Head of caudate nucleus (tissue), 42 donors: ENCODE results near the gene MAPK7.
A peak's percentile ranks its signal among the peaks of the same experiment; 100 is the strongest.

Experiments
- DNase-seq, 42 donors: peaks; one replicate each; pipeline versions ENCODE4 v3.0.0 to v3.0.0-alpha.2; 2020 to 2021; ENCODE audit warnings: mixed read lengths in 7 of 42
- intact Hi-C: fragments of 100-400 bp; cut with DNase I; formaldehyde crosslinking; loops from one replicate; pipeline ENCODE4 v1.15.0; 2022

The MAPK7 gene

DNA sequence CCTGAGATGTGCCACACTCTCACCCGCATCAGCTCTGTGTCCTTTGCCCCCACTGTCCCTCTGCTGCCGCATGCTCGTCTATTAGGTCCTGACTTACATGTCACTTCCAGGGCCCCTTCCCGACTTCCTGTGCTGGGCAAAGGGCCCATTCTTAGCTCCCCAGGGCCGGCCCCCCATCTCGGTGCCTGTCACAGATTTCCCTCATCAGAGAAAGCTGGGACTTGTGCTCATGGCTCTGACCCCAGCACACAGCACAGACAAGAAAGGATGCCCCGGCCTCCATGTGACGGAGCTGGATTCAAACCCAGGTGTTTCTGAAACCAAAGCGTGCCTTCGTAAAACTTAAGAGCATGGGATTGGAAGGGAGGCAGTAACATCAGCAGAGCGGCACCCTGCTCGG is 5.9 kb upstream of the MAPK7 start:
- DNase-seq, result peak in 4 of 42 donors; percentile 1 to 31 (median 24)
- intact Hi-C loops, result no loop called here

DNA sequence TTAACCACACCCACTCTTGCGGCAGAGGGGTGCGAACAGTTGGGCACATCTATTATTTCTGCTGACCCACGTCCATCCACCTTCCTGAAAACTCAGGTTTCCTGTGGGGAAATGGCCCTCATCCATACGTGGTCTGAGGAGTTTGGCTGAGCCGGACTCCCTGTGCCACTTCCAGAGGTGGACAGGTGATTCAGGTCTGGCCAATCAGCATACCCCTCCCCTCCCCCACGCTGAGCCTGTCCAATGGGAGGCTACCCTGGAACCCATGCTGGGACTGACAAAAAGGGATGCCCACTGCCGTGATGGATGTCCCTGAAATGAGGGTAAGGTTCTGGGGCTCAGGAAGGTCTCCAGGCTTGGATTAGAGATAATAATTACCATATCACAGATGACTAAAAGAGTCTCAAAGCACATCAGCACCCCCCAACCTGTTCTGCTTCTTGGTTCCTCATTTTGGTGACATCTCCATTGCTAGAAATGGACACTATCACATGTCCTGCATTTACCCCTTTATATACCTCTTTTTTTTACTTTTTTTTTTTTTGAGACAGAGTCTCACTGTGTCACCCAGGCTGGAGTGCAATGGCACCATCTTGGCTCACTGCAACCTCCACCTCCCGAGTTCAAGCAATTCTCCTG is 5.3 kb upstream of the MAPK7 start:
- DNase-seq, result peak in 5 of 42 donors; percentile 0 to 37 (median 13)
- intact Hi-C loops, result no loop called here

DNA sequence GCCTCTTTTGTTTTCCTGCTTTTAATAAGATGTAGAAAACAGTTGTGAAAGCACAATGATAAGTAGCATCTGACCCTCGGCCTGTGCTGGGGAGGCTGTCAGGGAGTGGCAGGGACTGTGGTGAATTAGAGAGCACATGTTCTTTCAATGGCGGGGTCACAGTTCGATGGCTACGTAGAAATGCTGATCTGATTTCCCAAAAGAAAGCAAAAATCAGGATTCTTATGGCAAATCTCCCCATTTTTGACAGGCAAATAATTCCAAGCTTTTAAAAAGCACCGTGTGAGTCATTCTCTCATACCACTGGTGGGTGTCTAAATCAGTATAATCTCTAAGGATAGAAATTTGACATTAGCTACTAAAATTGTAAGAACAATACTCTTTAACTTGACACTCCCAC is 4.2 kb upstream of the MAPK7 start:
- DNase-seq, result peak in 4 of 42 donors; percentile 19 to 37 (median 32)
- intact Hi-C loops, result no loop called here

DNA sequence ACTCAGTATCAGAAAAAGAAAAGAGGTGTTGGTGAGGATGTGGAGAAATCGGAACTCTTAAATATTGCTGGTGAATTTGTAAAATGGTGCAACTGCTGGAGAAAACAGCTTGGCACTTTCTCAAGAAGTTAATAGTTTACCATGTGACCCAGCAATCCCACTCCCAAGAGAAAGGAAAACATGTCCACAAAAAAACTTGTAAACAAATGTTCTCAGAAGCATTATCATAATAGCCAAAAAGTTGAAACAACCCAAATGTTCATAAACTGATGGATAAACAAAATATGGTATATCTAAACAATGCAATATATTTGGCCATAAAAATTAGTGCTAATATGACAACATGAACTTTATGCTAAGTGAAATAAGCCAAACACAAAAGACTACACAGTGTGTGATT is 2.6 kb upstream of the MAPK7 start:
- intact Hi-C loops, result no loop called here
- no peak for DNase-seq

DNA sequence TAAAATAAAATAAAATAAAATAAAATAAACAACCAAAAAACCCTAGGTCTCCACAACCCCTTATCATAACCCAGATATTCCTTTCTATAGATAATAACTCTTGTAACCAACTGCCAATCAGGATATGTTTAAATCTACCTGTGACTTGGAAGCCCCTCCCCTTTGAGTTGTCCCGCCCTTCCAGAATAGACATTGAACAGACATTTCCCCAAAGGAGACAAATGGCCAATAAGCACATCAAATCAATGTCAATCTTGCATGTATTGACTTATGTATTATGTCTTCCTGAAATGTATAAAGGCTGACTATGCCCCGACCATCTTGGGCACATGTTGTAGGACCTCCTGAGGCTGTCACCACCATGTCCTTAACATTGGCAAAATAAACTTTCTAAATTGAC is 1.5 kb upstream of the MAPK7 start:
- peak in 2 of 42 donors; percentile 27 to 34 for DNase-seq
- intact Hi-C loops, result no loop called here

DNA sequence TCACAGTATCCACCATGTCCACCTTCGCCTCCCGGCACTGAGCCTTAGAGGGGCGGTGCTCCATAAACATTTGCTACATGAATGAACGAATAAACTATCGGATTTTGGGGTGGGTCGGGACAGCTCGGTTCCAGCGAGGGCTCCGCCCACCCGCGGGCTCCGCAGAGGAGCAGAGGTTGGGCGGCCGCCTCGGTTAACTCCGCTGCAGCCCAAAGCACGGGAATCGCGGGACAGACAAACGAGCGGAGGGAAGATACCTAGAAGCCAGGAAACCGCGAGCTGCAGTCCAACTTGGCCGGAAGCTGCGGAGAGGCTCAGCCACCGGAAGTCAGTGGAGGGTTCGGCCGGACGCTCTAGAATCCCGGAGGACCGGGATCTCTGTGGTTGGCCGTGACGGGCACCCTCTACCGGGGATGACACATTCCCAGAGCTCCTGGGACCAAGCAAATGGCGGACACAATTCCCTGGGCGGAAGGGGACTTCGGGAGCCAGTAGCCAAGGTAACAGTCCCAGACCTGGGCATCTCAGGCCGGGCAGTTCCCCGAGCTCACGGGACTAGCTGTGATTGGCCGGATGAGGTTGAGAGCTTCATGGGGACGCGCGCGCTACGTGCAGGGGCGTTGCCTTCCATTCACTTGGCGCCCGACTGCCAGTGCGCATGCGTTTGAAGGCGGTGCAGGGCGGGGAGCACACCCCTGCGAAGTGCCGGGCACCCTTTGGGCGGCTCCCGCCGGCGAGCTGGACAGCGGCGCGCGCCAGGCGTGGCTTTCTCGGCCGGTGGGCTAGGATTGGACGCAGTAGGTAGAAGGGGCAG is 489 bp upstream of the MAPK7 start:
- intact Hi-C loops, result no loop called here
- peak; percentile 95 to 99 (median 98) for DNase-seq

DNA sequence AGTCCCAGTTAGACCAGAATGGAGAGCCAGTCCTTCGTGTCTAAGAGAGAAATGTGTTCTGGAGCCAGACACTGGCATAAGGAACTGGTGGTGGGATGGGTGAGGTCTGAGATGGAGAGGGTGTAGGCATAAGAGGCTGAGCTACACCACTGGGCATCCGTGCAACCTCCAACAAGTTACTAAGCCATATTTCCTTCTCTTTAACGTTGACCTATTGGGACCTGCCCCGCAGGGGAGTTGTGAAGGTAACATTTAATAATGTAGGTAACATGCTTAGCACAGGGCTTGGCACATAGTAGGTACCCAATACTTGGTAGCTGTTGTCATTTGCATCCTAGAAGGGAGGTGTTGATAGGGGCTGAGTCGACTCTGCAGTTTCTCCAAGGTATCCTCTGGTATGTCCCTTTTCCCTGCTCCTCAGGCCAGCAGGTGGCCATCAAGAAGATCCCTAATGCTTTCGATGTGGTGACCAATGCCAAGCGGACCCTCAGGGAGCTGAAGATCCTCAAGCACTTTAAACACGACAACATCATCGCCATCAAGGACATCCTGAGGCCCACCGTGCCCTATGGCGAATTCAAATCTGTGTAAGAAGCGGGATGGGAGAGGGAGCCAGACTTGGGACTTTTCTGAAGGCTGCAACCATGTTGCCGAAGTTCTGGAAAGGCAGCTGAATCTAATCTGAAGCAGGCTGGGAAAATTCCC is 1.2 kb downstream of the MAPK7 start:
- peak in 3 of 42 donors; percentile 6 to 22 (median 22) for DNase-seq
- intact Hi-C loops, result no loop called here

DNA sequence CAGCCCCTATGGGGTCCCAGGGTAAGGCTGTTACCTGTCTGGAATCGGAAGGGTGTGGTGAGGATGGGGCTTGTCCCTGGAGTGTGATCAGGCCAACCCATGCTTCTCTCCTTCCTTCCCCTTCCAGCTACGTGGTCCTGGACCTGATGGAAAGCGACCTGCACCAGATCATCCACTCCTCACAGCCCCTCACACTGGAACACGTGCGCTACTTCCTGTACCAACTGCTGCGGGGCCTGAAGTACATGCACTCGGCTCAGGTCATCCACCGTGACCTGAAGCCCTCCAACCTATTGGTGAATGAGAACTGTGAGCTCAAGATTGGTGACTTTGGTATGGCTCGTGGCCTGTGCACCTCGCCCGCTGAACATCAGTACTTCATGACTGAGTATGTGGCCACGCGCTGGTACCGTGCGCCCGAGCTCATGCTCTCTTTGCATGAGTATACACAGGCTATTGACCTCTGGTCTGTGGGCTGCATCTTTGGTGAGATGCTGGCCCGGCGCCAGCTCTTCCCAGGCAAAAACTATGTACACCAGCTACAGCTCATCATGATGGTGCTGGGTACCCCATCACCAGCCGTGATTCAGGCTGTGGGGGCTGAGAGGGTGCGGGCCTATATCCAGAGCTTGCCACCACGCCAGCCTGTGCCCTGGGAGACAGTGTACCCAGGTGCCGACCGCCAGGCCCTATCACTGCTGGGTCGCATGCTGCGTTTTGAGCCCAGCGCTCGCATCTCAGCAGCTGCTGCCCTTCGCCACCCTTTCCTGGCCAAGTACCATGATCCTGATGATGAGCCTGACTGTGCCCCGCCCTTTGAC is 2.4 kb downstream of the MAPK7 start:
- DNase-seq, result peak in 3 of 42 donors; percentile 5 to 39 (median 16)
- intact Hi-C loops, result no loop called here

DNA sequence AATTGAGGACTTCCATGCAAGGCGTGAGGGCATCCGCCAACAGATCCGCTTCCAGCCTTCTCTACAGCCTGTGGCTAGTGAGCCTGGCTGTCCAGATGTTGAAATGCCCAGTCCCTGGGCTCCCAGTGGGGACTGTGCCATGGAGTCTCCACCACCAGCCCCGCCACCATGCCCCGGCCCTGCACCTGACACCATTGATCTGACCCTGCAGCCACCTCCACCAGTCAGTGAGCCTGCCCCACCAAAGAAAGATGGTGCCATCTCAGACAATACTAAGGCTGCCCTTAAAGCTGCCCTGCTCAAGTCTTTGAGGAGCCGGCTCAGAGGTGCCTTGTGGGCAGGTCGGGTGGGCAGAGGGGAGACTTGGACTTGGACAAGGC is 3.1 kb downstream of the MAPK7 start:
- intact Hi-C loops, result no loop called here
- no peak for DNase-seq

DNA sequence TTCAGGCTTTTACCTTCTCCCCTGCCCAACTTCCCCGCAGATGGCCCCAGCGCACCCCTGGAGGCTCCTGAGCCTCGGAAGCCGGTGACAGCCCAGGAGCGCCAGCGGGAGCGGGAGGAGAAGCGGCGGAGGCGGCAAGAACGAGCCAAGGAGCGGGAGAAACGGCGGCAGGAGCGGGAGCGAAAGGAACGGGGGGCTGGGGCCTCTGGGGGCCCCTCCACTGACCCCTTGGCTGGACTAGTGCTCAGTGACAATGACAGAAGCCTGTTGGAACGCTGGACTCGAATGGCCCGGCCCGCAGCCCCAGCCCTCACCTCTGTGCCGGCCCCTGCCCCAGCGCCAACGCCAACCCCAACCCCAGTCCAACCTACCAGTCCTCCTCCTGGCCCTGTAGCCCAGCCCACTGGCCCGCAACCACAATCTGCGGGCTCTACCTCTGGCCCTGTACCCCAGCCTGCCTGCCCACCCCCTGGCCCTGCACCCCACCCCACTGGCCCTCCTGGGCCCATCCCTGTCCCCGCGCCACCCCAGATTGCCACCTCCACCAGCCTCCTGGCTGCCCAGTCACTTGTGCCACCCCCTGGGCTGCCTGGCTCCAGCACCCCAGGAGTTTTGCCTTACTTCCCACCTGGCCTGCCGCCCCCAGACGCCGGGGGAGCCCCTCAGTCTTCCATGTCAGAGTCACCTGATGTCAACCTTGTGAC is 3.6 kb downstream of the MAPK7 start:
- intact Hi-C loops, result no loop called here
- peak in 2 of 42 donors; percentile 9 to 33 for DNase-seq

DNA sequence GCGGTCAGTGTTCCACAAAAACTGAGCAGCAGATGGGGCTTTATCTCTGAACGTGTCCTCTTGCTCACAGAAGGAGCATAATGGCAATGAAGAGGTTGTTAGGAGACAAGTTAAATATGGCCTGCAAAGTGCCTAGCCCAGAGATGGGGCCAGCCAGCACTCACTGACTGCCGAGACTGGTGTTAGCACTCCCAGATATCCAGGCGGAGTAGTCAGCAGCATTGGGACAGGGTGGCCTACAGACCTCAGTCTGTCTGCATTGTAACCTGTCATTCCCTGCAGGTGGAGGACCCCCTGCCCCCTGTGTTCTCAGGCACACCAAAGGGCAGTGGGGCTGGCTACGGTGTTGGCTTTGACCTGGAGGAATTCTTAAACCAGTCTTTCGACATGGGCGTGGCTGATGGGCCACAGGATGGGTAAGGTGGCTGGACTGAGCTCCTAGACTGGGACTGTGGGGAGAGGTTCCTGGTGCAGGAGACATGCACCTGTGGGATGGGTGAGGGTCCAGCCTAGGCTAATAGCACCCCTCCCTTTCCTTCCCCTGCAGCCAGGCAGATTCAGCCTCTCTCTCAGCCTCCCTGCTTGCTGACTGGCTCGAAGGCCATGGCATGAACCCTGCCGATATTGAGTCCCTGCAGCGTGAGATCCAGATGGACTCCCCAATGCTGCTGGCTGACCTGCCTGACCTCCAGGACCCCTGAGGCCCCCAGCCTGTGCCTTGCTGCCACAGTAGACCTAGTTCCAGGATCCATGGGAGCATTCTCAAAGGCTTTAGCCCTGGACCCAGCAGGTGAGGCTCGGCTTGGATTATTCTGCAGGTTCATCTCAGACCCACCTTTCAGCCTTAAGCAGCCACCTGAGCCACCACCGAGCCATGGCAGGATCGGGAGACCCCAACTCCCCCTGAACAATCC is 4.5 kb downstream of the MAPK7 start:
- intact Hi-C loops, result no loop called here
- DNase-seq, result peak in 2 of 42 donors; percentile 8 to 23

DNA sequence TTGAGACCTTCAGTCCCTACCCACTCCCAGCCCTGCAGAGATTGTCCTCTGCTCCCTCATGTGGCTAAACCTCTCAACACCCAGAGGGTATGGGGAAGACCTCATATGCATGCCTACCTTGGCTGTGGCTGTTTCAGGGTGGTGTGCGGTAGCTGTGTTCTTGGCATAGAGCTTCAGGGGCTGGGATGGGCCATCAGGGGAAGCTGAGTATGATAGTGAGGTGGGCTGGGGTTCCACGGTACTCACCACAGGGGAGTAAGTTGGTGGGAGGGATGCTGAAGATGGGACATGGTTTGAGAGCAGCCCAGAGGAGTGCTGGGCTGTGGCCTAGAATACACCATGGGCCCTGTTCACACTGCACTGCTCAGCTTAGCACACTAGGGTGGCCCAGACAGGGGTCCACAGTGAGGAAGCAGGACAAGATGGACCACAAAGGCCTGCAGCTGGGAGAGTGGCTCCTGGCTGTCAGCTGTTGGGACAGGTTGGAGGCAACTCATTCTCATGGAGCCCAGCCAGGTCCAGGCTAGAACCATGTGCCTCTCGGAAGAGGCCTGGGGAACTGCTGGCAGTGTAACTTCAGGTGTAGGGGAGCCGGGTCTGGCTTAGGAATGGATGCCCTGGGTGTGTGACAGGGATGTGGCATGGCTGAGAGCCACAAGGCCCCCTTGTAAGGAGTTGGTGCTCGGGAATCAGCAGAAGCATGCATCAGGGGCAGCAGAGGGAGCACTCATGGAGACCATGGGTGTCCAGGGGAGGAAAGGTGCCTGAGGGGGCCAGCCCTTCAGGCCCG is 5.6 kb downstream of the MAPK7 start:
- DNase-seq, result peak in 1 of 42 donors; percentile 40
- intact Hi-C loops, result no loop called here

DNA sequence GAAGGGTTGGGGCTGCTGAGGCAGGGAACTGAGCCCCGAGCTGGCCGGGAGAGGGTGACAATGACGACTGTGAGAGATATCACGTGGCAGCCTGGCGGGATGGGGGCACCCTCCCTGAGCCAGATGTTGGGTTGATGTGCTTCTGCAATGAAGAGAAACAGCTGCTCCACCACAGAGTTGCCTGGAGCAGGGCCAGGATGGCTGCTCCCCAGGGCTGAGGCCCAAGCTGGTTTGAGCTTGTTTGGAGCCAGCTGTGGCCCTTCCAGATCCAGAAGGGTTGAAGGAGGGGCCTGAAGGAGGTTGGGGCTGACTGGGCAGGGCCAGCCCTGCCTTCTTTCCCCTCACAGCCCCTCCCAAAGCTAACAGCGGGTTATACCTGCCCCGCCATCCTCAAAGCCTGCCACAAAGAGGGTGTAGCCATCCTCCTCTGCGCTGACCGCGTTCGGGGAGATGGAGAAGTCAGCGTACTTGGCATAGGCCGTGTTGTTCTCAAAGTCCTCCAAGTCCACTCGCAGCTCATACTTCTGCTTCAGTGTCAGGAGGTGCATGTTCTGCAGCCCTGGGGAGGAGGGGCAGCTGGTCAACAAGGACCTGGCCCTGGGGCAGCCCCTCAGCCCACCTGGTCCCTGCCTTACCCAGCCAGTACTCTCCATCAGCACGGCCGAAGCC is 6.6 kb downstream of the MAPK7 start:
- intact Hi-C loops, result no loop called here
- DNase-seq, result peak; percentile 72 to 97 (median 89)

DNA sequence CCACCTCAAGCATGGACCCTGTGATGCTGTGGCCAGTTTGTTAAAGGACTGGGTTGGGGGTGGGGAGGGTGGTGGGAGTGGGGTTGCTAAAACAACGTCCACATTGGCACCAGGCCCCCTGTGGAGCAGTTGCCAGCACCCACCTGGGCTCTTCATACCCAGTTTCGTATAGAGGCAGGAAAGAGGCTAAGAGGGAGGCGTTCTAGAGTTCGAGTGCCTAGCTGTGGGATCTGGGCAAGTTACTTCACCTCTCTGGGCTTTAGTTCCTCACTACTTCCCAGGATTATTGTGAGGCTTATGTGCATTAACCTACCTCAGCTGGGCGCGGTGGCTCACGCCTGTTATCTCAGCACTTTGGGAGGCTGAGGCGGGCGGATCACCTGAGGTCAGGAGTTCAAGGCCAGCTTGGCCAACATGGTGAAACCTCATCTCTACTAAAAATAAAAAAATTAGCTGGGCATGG is 7.3 kb downstream of the MAPK7 start:
- peak in 2 of 42 donors; percentile 29 to 33 for DNase-seq
- intact Hi-C loops, result no loop called here

DNA sequence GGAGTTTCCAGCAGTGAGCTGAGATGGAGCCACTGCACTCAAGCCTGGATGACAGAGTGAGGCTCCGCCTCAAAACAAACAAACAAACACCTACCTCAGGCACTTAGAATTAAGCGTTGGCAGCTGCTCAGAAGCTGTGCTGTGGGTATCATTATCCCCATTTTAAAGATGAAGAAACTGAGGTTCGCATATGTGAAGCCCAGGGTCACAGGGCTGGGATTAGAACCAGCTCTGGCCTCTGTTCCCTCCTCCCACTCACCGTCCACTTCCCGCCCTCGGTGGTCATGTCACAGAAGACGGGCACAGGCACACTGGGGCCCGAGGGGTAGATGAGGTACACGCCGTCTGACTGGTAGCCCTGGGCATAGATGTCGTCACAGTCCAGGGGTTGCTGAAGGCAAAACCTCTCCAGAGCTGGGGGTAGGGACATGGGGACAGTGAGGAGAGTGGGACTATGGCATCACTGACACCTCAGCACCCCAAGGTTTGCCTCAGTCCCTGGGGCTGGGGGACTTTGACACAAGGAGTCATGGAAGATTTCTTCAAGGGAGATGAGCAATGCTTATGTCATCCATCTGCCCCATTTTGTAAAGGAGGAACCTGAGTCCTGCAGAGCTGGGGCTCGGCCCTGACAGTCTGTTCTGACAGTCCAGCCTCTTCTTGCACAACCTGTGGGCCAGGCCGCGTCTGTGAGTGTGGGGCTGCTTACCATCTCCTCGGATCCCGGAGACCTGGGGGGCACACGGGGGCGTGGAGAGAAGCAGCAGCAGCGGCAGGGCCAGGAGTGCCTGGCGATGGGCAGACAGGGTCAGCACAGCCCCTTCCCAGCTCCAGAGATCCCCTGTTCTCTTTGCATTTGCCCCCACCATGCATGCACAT is 8.0 kb downstream of the MAPK7 start:
- DNase-seq, result peak in 5 of 42 donors; percentile 39 to 66 (median 48)
- intact Hi-C loops, result no loop called here
